DLD1 (cell line): Measurements from ENCODE around the gene MTSS2.
"Not testable (repeated sequence)": the region's sequence is repeated elsewhere in the genome, so short reads cannot be mapped to it uniquely, and the experiment has no call there.

Experiments used
- in situ Hi-C: cut with HindIII; loops from 2 replicates; pipeline ENCODE4 v1.10.0; 2017; ENCODE audit warnings: low sequenced_read_pairs

Gene MTSS2

GRCh38 chr16:70656712-70657263 is 29.1 kb downstream of the MTSS2 start:
- in situ Hi-C loops, result no loop called here

GRCh38 chr16:70656065-70656711 is 29.7 kb downstream of the MTSS2 start:
- in situ Hi-C loops, result no loop called here

GRCh38 chr16:70653809-70654771 is 31.8 kb downstream of the MTSS2 start:
- in situ Hi-C loops, result no loop called here

- in situ Hi-C loops, result no loop called here
Observed at GRCh38 chr16:70653406-70653805, 32.4 kb downstream of the MTSS2 start.

GRCh38 chr16:70652322-70652721 is 33.5 kb downstream of the MTSS2 start:
- in situ Hi-C loops, result no loop called here

DNA sequence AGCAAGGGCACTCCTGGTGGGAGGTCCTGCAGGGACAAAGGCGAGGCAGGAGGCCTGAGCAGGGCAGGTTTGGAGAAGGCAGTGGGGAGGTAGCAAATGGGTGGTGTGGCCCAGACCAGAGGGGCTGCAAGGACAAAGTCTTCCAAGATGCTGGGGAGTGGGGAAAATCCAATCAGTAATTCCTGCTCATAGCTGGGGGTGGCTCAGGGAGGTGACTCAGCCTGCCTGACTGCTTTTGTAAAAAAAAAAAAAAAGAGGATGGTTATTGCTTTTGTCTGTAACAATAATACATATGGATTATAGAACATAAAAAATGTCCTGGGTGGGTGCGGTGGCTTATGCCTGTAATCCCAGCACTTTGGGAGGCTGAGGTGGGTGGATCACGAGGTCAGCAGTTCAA is 34.3 kb downstream of the MTSS2 start:
- in situ Hi-C loops, result no loop called here

GRCh38 chr16:70650216-70650615 is 35.6 kb downstream of the MTSS2 start:
- in situ Hi-C loops, result no loop called here

- in situ Hi-C loops, result no loop called here
Observed at GRCh38 chr16:70649300-70649699, 36.6 kb downstream of the MTSS2 start.

- in situ Hi-C loops, result no loop called here
Observed at GRCh38 chr16:70648606-70649005, 37.2 kb downstream of the MTSS2 start.

GRCh38 chr16:70647441-70648359 is 38.2 kb downstream of the MTSS2 start:
- in situ Hi-C loops, result no loop called here

- in situ Hi-C loops, result no loop called here
Observed at GRCh38 chr16:70646260-70647241, 39.3 kb downstream of the MTSS2 start, which contains the start of gene IL34. Gene IL34 (plus strand): TSS chr16:70646559. CDS start chr16:70646948, 389 bp downstream.

DNA sequence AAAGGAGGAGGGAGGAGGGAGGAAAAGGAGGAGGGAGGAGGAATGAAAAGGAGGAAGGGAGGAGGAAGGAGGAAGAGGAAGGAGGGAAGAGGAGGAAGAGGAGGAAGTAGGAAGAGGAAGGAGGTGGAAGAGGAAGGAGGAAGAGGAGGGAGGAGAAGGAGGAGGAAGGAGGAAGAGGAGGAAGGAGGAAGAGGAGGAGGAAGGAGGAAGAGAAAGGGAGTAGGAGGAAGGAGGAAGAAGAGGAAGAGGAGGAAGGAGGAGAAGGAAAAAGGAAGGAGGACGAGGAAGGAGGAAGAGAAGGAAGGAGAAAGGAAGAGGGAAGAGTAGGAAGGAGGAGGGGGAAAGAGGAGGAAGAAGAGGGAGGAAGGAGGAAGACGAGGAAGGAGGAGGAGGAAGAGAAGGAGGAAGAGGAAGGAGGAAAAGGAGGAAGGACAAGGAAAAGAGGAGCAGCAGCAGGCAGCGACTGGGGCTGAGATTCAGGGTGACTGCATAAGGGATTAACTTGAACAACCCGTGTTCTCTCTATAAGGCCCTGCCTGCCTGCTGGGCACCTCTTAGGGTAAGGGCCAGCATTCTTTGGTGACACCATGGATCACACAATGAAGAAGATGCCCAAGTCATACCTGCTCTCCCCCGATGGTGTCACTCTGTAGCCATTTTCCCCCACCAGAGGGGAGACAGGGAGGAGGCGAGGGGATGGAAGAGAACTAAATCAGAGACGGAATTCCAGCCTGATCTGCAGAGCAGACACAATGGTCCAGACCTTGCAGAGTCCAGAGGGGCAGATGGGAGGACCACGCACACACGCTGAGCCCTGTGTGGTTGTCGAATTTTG is 40.9 kb downstream of the MTSS2 start:
- in situ Hi-C loops, result no loop called here

- in situ Hi-C loops, result not testable (repeated sequence)
Observed at GRCh38 chr16:70643264-70643663, 42.6 kb downstream of the MTSS2 start.

- in situ Hi-C loops, result no loop called here
Observed at GRCh38 chr16:70642633-70643032, 43.2 kb downstream of the MTSS2 start.

GRCh38 chr16:70638814-70639792 is 46.8 kb downstream of the MTSS2 start:
- in situ Hi-C loops, result no loop called here
